ENCODE data around the gene EXOC6. TPM values are rescaled to one million over a fixed set of nuclear protein-coding genes. Genes with fewer than 3 reads are reported as not detected.
A peak's percentile ranks its signal among the peaks of the same experiment; 100 is the strongest.

EXOC6 gene
- total RNA-seq, 1 donor from 2014 or later = 25.6 TPM

DNA sequence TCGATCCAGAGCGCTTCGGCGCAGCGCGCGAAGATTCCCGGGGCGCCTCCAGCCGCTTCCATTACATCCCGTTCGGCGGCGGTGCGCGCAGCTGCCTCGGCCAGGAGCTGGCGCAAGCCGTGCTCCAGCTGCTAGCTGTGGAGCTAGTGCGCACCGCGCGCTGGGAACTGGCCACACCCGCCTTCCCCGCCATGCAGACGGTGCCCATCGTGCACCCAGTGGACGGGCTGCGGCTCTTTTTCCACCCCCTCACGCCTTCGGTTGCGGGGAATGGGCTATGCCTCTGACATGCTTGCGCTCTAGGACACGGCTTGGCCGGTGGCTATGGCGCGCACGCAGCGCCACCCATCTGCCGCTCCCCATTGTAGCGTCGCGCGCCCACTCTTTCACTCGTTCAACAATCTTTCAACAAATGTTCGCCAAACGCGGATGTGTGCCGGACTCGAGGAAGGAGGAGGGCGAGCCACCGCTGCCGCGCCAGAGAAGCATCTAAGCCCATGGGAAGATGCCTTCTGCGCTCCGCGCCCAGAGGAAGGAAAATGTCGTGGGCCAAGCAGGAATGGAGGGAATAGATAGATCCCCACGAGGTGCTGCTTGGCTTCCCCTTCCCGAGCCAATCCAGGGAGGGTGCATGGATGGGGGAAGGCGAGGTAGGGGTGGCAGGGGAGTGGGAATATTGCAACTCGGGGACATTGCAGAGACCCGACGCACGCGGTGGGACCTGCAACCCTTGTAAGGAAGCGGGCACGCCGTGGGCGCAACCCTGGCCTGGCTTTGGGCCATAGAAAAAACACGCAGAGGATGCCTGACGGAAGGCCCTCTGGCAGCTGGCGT, 220.3 kb downstream of the EXOC6 start:
- Histone ChIP-seq H3K9ac (no peak overlapping the region), H3K4me2 (peak overlapping the region; percentile 100), H3K27me3 (peaks cover 100% of the 10 kb centered on the region), H3K27ac (no peak overlapping the region), H3K9me3 (ENCODE audit: low read depth) (no peaks in the 10 kb centered on the region), H4K20me1 (ENCODE audit: low read depth) (peaks cover 61% of the 10 kb centered on the region), H3K4me1 (peaks cover 16% of the 10 kb centered on the region), H3K4me3 (peak overlapping the region; percentile 61), H3K36me3 (no peaks in the 10 kb centered on the region), H3F3A (ENCODE audit: low read depth) (peaks cover 34% of the 10 kb centered on the region), H2AFZ (replicated peaks) (peak overlapping the region; percentile 91), H3K79me2 (ENCODE audit: low read depth) (peaks cover 11% of the 10 kb centered on the region)
- TF ChIP-seq EZH2 (IDR thresholded peaks at IDR 0.05) (peak; percentile 81), EZH2phosphoT487 (IDR thresholded peaks at IDR 0.05) (peak; percentile 83)
- TF ChIP-seq, protein P1, sequence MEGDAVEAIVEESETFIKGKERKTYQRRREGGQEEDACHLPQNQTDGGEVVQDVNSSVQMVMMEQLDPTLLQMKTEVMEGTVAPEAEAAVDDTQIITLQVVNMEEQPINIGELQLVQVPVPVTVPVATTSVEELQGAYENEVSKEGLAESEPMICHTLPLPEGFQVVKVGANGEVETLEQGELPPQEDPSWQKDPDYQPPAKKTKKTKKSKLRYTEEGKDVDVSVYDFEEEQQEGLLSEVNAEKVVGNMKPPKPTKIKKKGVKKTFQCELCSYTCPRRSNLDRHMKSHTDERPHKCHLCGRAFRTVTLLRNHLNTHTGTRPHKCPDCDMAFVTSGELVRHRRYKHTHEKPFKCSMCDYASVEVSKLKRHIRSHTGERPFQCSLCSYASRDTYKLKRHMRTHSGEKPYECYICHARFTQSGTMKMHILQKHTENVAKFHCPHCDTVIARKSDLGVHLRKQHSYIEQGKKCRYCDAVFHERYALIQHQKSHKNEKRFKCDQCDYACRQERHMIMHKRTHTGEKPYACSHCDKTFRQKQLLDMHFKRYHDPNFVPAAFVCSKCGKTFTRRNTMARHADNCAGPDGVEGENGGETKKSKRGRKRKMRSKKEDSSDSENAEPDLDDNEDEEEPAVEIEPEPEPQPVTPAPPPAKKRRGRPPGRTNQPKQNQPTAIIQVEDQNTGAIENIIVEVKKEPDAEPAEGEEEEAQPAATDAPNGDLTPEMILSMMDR (IDR thresholded peaks at IDR 0.05) = peak; percentile 47
- Mint-ChIP-seq H3K9me3 (peaks cover 2% of the 10 kb centered on the region), H3K27me3 (ENCODE audit: insufficient read depth, low read depth) (peaks cover 81% of the 10 kb centered on the region), H3K27ac (no peak overlapping the region), H3K36me3 (no peaks in the 10 kb centered on the region), H3K4me1 (peaks cover 27% of the 10 kb centered on the region), H3K4me3 (peak overlapping the region; percentile 83)
- DNase-seq (ENCODE audit: low spot score) = peak; percentile 84

DNA sequence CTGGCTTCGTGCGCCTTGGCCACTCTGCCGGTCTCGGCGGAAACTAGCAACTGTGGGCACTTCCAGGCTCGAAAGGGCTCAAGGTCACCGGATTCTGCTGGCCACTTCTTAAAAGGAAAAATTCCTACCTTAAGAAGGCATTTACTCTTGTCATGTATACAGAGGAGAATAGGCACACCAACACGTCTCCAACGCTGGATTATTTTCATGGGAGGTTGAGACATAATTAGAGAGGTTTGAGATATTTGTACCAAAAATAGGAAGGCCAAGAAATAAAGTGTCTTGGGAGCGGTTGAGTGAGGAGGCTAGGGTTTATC, 220.9 kb downstream of the EXOC6 start:
- Mint-ChIP-seq H3K4me1 (peaks cover 28% of the 10 kb centered on the region), H3K27me3 (ENCODE audit: insufficient read depth, low read depth) (peaks cover 78% of the 10 kb centered on the region), H3K9me3 (peaks cover 2% of the 10 kb centered on the region), H3K27ac (no peak overlapping the region), H3K4me3 (no peak overlapping the region), H3K36me3 (no peaks in the 10 kb centered on the region)
- TF ChIP-seq EZH2 (IDR thresholded peaks at IDR 0.05) (no peak), EZH2phosphoT487 (IDR thresholded peaks at IDR 0.05) (no peak)
- TF ChIP-seq, protein P1 (IDR thresholded peaks at IDR 0.05) = no peak
- no peak overlapping the region for H2AFZ ChIP-seq (replicated peaks)
- H3K79me2 ChIP-seq (ENCODE audit: low read depth) = peaks cover 17% of the 10 kb centered on the region
- no peak overlapping the region for H3K4me2 ChIP-seq
- H4K20me1 ChIP-seq (ENCODE audit: low read depth) = peaks cover 61% of the 10 kb centered on the region
- no peak overlapping the region for H3K4me3 ChIP-seq
- peaks cover 34% of the 10 kb centered on the region for H3F3A ChIP-seq (ENCODE audit: low read depth)
- H3K4me1 ChIP-seq = peaks cover 16% of the 10 kb centered on the region
- DNase-seq (ENCODE audit: low spot score) = no peak
- H3K9ac ChIP-seq = no peak overlapping the region
- H3K27ac ChIP-seq = no peak overlapping the region
- no peaks in the 10 kb centered on the region for H3K9me3 ChIP-seq (ENCODE audit: low read depth)
- H3K27me3 ChIP-seq = peaks cover 100% of the 10 kb centered on the region
- no peaks in the 10 kb centered on the region for H3K36me3 ChIP-seq

DNA sequence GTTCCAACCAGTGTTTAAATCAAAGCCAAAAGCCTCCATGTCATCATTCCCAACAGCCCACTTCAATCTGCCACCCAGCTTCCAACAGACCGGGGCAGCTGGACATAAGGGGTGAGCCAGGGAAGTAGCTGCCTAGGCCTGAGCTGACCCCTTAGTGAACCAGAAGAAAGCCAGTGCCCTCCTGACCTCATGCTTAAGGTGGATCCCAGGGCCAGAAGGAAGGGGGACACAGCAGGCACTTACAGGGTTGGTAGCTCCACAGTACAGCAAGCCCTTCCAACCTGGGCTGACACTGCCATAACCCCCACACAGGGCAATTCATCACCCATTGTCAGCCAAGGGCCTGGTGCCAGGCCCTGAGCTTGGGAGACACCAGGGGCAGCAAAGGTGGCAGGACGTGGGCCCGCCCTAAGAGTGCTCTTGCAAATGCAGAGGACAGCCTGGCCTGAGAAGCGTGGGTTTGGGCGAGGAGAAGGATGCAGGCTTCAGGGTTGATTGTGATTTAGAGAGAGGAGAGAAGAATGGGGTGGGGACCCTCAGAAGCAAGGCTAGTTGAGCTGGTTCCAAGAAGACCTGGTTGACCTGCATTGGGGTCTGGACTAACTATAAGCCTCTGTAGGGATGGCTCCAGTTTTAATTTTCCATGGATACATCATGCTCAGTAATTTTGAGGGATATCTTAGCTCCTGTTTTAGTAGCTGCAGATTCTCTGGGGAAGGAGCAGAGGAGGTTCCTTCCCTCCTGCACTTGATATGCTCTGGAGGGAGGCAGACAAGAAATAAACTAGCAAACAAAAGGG, 222.3 kb downstream of the EXOC6 start:
- no peaks in the 10 kb centered on the region for H3K9me3 ChIP-seq (ENCODE audit: low read depth)
- peaks cover 58% of the 10 kb centered on the region for H4K20me1 ChIP-seq (ENCODE audit: low read depth)
- H3K79me2 ChIP-seq (ENCODE audit: low read depth) = peaks cover 31% of the 10 kb centered on the region
- DNase-seq (ENCODE audit: low spot score) = no peak
- no peak overlapping the region for H3K27ac Mint-ChIP-seq
- H3K4me2 ChIP-seq = no peak overlapping the region
- H2AFZ ChIP-seq (replicated peaks) = no peak overlapping the region
- H3K4me3 ChIP-seq = no peak overlapping the region
- peaks cover 2% of the 10 kb centered on the region for H3K9me3 Mint-ChIP-seq
- no peaks in the 10 kb centered on the region for H3K36me3 ChIP-seq
- H3K36me3 Mint-ChIP-seq = no peaks in the 10 kb centered on the region
- peaks cover 35% of the 10 kb centered on the region for H3K4me1 Mint-ChIP-seq
- H3K9ac ChIP-seq = no peak overlapping the region
- peaks cover 16% of the 10 kb centered on the region for H3K4me1 ChIP-seq
- H3F3A ChIP-seq (ENCODE audit: low read depth) = peaks cover 29% of the 10 kb centered on the region
- H3K27ac ChIP-seq = no peak overlapping the region
- peaks cover 79% of the 10 kb centered on the region for H3K27me3 Mint-ChIP-seq (ENCODE audit: insufficient read depth, low read depth)
- TF ChIP-seq EZH2 (IDR thresholded peaks at IDR 0.05) (no peak), EZH2phosphoT487 (IDR thresholded peaks at IDR 0.05) (no peak)
- TF ChIP-seq, protein P1 (IDR thresholded peaks at IDR 0.05) = no peak
- peaks cover 100% of the 10 kb centered on the region for H3K27me3 ChIP-seq
- peak overlapping the region; percentile 77 for H3K4me3 Mint-ChIP-seq
